HG02870 (cell line): ENCODE measurements around the gene MNAT1.
"Not testable (repeated sequence)": the region's sequence is repeated elsewhere in the genome, so short reads cannot be mapped to it uniquely, and the experiment has no call there.

Experiments used
- ATAC-seq: cut with Tn5 transposase; IDR thresholded peaks from one replicate; pipeline ENCODE4 v1.9.1; 2021; ENCODE audit warnings: mild to moderate bottlenecking, moderate library complexity; ENCODE audit not compliant: unreplicated experiment

Gene MNAT1

DNA sequence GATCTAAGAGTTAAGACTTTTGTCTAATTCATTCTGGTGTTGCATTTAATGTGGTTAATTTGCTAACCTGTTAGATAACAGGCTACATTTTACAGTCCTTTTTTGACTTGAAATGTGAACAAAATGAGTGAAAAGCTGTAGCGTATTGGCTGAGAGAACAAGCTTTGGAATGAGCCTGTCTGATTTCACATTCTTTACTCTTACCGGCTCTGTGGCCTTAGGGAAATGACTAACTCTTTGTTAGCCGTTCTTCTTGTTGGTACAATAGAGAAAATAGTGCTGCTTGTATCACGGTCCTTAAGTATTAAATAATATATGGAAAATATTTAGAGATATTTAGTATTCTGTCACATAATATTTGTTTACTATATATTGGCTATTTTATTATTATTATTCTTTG, 1.9 kb downstream of the MNAT1 start:
- ATAC-seq = no peak

DNA sequence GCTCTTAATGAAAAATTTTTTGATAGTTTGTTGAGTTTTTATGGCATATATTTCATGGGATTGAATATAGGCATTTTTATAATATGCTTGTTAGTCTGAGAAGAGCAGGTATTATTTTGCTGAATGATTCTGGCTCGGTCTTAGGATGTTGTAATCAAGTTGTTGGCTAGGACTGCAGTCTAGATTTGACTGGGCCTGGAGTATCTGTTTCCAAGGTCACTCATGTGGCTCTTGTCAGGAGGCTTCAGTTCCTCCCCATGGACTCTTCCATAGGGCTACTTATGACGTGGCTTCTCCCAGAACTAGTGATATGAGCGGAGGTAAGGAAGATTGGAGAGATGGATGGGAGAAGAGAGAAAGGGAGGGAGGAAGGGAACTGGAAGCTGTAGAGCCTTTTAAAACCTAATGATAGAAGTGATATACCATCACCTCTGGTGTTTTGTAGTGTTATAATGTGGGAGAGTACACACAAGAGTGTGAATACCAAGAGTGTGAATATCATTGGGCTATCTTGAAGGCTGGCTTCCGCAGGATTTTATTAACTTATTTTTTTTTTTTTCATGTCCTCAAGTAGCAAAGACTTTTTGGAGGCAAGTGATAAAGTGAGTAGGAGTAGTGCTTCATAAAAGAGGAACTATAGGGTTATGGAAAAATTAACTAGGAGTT, 4.4 kb downstream of the MNAT1 start:
- no peak for ATAC-seq

DNA sequence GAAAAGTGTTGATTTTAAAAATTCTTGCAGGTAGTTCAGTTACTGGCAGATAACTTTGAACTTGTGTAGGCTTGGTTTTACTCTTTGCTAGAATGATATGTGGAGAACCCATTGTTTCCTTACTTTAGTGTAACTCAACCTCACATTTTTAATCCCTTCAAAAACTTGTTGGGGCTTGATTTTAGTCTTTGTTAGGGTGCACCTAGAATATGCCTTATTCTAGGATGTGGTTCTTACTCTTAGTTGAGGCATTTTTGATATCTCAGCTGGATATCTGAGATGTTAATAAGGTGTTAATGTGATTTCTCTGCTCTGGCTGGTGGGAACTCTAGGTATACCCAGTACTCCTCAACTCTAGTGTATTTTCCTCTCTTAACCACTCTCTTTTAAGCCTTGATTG, 10.0 kb downstream of the MNAT1 start:
- ATAC-seq = no peak

DNA sequence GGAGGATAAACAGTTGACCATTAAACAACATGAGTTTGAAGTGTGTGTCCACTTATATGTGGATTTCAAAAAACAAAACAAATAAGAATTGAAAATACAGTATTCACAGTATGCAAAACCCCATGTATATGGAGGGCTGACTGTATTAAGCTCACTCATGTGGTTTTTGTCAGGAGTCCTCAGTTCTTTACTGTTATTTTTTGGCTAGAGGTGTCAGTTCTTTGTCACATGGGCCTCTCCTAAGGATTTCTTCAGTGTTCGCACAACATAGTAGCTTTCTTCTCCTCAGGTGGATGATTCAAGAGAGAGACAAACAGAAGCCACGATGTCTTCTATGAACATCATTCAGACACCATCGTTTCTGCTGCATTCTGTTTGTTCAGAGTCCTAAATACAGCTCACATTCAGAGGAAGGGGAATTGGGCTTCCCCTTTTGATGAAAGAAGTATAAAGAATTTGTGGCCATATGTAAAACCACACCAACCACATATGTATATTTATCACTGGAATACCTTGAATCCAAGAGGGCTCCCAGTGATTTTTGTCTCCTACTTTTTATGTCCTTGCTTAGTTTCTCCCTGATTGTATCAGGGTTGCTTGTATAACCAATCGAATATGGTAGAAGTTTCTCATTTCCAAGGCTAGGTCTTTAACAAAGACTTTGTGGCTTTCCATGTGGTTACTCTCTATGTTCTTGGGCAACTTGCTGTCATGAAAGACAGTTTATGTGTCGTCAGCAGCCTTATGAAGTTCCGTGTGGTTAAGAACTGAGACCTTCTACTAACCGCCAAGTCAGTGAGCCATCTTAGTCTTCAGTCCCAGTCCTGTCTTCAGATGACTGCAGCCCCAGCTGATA, 18.9 kb downstream of the MNAT1 start:
- ATAC-seq = peak; percentile 98

DNA sequence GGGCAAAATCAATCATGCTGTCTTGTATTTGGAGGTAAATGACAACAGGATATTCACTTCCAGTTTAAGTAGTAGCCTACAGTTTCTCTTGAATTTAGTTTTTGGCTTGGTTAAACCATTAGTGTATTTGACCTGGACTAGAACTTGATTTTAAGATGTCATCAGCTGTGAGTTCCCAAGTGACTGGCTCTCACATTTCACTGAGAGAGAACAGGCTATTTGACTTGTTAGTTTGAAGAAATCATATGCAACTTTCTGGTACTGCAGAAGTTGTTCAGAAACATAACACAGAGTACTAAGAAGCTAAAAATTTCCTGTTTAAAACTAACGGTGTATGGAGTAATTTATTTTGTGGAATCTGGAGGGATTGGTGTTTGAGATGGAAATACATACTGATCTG, 22.3 kb downstream of the MNAT1 start:
- ATAC-seq = no peak

DNA sequence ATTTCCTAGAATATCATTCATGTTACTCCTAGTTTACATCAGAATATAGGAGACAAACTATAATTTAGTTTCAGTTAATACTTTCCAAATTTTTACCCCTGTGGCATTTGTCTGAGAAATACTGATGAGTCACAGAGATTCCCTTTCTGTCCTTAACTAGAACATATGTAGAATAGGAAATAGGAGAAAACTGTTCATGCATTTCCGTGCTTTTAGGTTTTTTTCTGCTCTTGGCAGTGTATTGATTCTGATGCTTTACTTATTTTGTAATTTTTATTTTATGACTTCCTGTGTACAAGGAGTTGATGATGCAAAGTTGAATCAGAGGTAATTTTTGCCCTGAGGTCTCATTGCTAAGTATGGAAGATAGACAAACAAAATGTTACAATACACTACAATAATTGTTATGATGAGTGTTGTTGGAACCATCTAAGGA, 23.0 kb downstream of the MNAT1 start:
- no peak for ATAC-seq

DNA sequence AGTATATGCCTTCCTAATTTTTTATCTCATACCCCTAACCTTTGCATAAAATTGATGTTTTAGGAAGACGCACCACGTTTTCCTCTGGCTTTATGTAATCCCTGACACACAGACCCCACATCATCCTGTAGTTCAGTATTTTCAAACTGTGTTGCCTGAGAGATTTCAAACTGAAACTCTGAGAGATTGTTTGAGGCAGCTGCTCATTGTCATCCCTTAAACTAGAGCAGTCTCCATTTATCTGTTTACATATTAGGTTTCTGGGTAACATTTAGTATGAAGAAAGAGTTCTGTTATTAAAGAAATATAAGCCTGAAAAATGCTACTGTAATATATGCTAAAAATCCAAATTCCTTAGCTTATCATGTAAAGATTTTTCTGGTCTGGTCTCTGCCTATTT, 24.3 kb downstream of the MNAT1 start:
- ATAC-seq = no peak

DNA sequence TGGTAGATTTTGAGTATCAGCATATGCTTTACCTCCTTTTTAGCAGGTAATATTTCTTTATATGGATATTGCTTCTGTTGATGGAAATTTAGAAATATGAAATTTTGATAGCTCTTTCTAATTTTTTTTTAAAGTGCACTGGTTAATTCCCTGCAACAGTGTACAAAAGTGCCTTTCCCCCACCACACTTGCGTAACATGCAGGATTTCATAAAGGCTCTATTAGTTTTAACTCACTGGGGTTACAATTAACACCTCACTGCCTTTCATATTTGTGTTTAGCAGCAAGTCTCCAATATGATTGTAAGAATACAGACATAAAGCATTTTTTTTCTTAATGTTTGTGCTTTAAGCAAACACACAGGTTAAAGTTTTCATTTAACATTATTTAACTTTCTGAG, 25.6 kb downstream of the MNAT1 start:
- no peak for ATAC-seq

DNA sequence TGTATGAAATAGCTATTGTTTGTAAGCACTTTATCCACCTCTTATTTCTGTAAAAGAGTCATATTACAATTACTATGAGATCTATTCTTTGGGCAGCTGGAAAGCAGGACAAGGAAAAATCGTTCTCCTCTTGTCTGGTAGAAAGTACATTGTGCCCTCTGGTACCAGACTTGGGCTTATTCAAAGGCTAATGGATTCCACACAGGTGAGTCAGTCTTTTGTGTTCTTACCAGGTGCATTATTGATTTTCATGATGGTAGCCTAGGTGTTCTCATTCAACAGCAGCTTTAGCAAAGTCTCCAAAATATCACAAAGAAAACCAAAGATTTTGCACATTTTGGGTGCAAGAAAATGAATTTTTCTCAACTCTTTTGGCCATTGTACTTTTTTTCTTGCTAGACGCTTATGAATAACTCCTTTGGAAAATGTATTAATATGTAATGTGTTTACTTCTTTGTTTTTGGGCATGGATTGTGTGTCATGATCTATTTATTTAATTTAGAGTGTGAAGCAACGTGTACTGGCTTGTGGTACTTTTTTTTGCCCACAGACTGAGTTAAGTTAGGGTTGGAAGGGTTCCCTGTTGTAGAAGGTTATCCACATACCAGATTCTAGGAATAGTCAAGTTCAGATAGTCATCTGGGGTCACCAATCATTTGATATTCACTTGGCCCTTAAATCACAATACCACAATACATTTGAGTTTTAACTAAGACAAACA, 26.2 kb downstream of the MNAT1 start:
- no peak for ATAC-seq

DNA sequence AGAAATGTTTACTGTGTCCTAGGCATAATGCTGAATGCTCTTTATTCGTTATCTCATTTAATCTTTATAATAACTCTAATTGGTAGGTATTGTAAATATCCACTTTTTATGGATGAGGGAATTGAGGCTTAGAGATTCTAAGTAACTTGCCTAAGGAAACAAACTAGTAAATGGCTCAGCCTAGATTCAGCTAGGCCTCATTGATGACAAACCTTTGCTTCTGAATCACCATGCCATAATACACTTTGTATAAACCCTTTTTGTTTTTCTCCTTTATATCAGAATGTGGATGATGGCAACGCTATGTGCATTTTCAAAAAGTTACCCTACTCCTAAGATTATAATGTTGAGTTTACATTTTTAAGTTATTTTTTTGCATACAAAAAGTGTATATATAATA, 34.0 kb downstream of the MNAT1 start:
- no peak for ATAC-seq

DNA sequence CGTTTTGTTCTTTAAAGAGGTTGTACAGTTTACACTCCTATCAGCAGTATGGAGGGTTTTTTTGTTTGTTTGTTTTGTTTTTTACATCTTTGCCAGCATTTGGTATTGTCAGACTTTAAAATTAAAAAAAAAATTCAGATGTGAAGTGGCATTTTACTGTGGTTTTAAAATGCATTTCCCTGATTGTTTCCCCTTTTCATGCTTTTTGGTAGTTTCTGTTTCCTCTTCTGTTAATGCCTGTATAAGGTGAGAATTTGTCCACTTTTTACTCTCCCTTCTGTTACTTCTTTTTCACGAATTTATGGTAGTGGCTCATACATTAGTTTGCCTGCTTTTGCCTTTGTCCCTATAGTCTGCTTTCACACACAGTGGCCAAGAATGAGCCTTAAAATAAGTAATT, 36.6 kb downstream of the MNAT1 start:
- ATAC-seq = no peak

DNA sequence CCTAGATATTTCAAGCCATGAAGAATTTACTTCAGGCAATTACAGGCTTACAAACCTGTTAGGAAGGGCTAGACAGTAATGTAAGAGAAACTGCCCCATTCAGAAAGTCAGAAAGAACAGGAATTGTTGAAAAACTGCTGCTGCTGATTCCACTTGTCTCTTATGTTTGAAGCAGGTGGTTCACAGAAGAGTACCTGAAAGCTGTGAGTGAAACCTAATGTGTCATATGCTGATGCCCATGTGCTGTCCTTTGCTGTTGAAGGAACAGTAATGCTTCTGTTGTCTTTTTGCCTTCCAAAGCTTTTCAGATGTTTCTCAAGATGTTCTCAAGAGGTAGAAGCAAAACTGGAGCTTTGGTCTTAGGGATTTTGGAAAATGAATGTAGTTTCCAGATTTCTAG, 39.0 kb downstream of the MNAT1 start:
- peak; percentile 71 for ATAC-seq

DNA sequence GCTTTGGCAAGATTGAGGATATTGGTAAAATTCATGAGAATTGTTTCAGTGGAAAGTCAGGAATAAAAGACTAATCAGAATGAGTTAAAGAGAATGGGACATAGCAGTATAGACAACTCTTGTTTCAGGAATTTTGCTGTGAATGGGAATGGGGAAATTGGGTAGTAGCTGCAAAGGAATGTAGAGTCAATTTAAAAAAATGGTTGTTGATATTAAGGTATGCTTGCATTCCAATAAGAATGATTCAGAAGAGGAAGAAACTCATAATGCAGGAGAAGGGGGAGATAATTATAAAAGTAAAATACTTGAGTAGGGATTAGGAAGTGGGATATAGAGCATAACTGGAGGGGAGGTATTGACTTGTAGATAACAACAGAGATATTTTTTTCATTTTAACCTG, 40.7 kb downstream of the MNAT1 start:
- ATAC-seq = no peak

DNA sequence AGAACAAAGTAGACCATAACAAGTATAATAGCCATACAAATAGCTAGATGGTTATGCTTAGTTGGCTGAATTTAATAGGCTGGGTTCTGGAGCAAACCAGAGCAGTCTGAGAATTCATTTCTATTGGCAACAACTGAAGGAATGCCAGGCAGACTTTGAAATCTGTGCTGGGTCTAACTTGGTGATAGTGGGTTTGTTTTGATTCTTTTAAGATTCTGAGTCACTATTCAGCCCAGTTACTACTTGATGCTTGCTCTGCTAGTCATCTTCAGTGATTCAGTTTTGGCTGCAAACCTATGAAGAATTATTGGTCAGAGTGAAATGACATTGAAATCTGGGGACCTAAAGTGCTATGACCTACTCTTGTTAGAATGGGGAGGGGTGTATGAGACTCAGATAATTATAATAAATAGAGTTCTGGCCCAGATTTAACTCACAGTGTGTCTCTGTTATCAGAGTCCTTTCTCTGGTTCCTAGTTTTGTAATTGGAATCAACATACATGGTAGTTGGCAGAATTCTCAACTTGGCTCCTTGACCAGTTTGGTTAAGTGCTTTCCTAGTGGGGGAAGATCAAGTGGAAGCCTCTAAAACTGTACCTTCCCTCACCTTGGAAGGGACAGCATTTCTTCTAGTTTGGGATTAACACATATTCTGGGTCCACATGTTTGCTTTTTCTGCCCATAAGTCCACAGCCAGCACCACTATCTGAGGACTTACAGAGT, 43.5 kb downstream of the MNAT1 start:
- no peak for ATAC-seq

DNA sequence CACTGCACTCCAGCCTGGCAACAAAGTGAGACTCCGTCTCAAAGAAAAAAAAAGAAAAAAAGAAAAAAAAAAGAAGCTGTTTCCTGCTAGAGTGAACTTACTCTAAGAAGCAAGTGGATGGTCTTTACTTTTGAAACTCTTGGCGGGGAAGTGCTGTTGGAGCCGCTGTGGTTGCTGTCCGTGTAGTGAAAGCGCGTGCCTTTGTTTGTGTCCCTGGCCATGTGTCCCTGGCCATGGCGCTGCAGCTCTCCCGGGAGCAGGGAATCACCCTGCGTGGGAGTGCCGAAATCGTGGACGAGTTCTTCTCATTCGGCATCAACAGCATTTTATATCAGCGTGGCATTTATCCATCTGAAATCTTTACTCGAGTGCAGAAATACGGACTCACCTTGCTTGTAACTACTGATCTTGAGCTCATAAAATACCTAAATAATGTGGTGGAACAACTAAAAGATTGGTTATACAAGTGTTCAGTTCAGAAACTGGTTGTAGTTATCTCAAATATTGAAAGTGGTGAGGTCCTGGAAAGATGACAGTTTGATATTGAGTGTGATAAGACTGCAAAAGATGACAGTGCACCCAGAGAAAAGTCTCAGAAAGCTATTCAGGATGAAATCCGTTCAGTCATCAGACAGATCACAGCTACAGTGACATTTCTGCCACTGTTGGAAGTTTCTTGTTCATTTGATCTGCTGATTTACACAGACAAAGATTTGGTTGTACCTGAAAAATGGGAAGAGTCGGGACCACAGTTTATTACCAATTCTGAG, 45.4 kb downstream of the MNAT1 start:
- not testable (repeated sequence) for ATAC-seq

DNA sequence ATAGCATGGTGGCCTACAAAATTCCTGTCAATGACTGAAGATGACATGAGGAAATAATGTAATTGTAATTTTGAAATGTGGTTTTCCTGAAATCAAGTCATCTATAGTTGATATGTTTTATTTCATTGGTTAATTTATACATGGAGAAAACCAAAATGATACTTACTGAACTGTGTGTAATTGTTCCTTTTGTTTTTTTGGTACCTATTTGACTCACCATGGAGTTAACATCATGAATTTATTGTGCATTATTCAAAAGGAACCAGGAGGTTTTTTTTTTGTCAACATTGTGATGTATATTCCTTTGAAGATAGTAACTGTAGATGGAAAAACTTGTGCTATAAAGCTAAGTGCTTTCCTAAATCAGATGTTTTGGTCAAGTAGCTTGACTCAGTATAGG, 46.0 kb downstream of the MNAT1 start:
- not testable (repeated sequence) for ATAC-seq

DNA sequence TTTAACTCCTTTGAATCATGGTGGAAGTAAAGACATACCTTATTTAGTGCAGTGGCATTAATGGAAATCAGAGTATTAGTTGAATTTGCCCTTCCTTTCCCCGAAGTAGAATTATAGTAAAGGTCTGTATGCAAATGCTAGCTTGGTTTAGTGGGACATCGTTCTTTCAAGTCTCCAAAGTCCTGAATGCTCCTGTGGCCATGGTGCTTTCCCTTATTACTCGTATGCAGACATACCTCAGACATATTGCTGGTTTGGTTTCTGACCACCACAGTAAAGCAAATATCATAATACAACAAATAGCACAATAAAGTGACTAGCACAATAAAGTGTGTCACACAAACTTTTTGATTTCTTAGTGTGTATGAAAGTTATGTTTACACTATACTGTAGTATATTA, 52.3 kb downstream of the MNAT1 start:
- no peak for ATAC-seq

DNA sequence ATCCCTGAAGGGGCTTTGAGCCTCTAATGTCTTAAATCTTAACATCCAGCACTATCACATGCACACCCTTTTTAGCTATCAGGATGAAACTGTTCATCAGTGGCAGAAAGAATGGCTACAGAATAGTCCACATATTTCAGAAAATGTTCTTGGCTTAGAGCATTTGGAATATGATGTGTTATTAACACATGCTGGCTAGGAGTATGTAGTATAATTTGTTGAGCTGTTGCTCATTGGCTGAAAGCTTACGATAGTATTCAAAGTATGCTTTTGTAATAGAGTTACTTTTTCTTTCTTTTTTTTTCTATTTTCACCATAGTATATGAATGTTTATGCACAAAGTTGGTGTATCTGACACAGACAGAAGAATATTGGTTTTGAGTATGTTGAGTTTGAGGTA, 55.1 kb downstream of the MNAT1 start:
- no peak for ATAC-seq

DNA sequence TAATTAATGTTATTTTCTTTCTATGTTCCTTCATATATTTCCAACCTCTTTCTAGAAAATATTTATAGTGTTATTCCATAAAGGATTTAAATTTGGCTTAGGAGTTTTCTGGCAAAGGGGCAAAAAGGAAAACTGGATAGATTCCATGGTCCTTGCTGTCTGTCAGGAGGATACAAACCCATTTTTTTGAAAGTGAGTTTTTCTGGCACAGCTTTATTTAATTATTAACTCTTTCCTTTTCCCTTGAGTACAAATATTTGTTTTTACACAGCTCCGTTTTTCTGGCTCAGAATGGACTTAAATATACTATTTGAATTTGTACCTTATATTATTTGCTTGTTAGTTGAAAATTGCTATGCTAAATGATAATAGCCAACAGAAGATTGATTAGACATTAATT, 56.3 kb downstream of the MNAT1 start:
- ATAC-seq = no peak

DNA sequence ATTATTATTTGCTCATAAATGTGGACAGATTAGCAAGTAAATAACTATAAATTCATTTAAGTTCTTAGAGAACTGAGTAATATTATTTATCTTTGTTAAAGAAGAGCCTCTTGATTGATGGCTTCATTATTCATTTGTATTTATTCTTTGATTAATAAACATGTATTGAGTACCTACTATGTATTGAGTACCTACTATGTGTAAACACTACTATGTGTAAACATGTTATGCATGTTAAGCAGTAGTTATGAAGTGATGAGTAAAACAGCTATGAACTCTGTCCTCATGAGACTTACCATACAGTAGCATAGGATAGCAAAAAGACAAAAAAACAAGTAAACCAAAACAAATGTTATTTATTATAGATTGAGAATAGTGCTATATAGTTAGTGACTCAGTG, 61.9 kb downstream of the MNAT1 start:
- ATAC-seq = no peak
